Activated CD4-positive, alpha-beta T cell treated with anti-CD3 and anti-CD28 coated beads, Interleukin-2, Interleukin-6, amounts not matched to agents 100 ng/mL and 50 ng/mL, durations not matched to agents 16 hours and 8 hours (primary cell): ENCODE data around the gene PLEKHB2.
A peak's percentile ranks its signal among the peaks of the same experiment; 100 is the strongest.
"Not testable (repeated sequence)": the region's sequence is repeated elsewhere in the genome, so short reads cannot be mapped to it uniquely, and the experiment has no call there.

Source experiments
- DNase-seq: peaks from one replicate; pipeline ENCODE4 v3.0.0-alpha.2; 2020

Gene PLEKHB2

DNA sequence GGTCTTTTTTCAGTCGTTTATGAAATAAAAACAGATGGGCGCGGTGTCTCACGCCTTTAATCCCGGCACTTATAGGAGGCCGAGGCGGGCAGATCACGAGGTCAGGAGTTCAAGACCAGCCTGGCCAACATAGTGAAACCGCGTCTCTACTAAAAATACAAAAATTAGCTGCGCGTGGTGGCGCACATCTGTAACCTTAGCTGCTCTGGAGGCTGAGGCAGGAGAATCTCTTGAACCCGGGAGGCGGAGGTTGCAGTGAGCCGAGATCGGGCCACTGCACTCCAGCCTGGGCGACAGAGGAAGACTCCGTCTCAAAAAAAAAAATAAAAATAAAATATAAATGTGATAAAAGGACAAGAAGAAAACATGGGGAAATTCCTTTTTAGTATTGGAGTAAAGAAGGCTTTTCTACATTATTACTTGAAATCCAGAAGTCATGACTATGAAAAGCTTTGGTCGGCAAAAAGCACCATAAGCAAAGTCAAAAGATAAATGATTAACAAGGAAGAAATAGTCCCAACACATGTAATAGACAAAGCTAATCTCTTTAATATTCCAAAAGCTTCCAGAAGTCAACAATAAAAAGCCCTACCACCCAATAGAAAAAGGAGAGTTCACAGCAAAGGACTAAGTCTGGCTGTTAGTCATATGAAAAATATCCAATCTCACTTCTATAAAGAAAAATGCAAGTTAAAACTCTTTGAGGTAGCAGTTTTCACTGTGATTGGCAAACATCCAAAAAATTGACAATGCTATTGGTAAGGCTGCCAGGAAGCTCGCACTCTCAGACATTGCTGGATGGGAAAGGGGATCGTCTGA is 10.5 kb upstream of the PLEKHB2 start:
- no peak for DNase-seq

- no peak for DNase-seq
These were observed 2.0 kb upstream of the PLEKHB2 start for GRCh38 chr2:131103165-131103564.

DNA sequence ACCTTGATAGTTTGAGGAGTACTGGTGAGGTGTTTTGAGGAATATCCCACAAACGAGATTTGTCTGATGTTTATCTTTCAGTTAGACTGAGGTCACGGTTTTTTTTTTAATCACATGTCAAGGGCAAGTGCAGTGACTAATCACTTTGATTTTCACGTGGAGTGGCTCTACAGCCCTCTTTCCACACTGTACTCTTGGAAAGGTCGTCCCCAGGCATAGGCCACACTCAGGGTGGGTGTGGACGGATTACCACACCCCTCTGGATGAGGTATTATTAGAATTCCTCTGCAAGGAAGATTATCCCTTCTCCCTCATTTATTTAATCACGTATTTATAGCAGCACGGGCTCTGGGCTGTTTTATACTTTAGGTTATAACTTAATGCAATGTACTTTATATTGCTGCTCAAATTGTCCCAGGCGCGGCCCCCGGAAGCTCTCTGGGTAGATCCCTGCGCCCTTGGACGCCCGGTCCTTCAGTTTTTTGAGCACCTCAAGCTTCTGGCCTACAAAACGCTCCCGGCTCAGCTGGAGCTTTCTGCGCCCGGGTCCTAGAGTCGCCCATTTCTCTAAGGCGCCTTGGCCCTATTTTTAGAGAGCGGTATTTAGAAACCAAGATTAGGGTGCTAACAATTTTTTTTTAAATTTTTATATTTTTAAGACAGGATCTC is 515 bp upstream of the PLEKHB2 start:
- peak; percentile 68 for DNase-seq

- peak; percentile 42 for DNase-seq
These were observed 1.0 kb downstream of the PLEKHB2 start for GRCh38 chr2:131105950-131106801.

GRCh38 chr2:131112529-131112928 is 7.4 kb downstream of the PLEKHB2 start:
- no peak for DNase-seq

GRCh38 chr2:131113566-131114227 is 8.6 kb downstream of the PLEKHB2 start:
- DNase-seq, result no peak

GRCh38 chr2:131114950-131115349 is 9.8 kb downstream of the PLEKHB2 start:
- not testable (repeated sequence) for DNase-seq

- peak; percentile 8 for DNase-seq
These were observed 10.6 kb downstream of the PLEKHB2 start for GRCh38 chr2:131115752-131116151.

GRCh38 chr2:131120815-131121317 is 15.7 kb downstream of the PLEKHB2 start:
- no peak for DNase-seq

DNA sequence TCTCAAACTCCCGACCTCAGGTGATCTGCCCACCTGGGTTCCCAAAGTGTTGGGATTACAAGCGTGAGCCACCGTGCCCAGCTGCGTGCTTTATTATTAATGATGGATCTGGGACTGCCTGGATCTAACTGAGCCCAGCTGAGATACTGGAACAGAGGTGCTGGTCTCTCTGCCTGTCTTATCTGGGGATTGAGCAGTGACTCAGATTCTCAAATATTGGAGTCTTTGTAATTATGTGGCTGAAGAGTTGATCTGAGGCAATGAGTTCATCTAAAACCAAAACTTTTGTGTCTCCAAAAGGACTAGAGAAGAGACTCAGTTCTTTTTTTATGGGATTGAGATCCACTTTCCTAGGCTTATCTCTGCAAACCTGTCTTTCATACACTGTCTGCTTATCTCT is 16.3 kb downstream of the PLEKHB2 start:
- DNase-seq, result no peak

DNA sequence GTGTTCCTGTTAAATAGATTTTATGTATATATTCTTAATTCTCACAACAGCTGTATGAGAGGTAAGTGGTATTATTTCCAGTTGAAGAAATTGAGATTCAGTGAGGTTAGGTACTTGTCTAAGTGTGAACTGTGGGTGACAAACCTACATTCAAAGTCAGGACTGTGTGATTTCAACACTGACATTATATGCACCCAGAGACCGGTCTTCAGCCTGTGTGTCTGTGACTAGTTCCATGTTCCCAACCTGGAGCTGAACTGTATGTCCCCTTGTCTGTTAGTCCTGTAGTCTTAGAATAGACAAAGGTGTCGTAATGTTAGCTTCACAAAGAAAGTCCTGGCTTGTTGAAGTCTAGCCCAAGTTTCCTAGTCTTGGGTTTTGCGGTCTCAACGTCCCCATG is 17.4 kb downstream of the PLEKHB2 start:
- DNase-seq, result no peak

GRCh38 chr2:131123192-131123591 is 18.1 kb downstream of the PLEKHB2 start:
- no peak for DNase-seq

DNA sequence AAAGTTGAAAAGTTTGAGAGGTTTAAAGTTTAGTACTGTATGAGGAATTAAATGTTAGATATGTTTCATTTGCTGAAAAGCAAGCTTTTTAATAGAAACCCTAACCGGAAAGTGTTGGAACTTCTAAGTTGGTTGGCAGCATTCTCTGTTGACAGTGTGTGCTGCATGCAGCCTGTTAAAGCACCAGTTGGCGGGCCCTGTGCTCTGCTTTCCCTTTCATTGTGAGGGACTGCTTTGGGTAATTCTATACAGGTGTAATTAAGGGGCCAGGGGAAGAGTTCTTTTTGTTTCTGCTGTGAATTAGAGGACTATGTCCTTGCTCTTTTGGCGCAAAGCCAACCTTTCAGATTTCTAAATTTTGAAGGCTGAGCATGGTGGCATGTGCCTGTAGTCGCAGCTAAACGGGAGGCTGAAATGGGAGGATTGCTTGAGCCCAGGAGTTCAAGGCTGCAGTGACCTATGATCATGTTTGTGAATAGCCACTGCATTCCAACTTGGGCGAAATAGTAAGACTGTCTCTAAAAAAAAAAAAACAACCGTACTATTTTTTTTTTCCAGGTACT is 20.1 kb downstream of the PLEKHB2 start:
- no peak for DNase-seq

GRCh38 chr2:131126436-131126835 is 21.3 kb downstream of the PLEKHB2 start:
- no peak for DNase-seq

DNA sequence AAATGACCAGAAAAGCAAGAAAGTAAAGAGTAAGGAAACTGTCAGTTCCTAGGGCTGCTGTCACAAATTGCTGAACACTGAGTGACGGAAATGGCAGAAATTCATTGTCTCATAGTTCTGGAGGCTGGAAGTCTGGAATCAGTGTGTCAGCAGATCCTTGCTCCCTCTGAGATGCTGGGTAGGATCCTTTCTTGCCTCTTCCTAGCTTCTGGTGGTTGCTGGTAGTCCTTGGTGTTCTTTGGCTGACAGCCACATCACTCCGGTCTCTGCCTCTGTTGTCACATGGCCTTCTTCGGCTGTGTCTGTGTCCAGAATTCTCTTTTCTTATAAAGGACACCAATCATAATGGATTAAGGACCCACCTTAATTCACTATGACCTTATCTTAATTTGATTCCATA is 21.9 kb downstream of the PLEKHB2 start:
- no peak for DNase-seq

GRCh38 chr2:131127981-131128380 is 22.8 kb downstream of the PLEKHB2 start:
- DNase-seq, result no peak

DNA sequence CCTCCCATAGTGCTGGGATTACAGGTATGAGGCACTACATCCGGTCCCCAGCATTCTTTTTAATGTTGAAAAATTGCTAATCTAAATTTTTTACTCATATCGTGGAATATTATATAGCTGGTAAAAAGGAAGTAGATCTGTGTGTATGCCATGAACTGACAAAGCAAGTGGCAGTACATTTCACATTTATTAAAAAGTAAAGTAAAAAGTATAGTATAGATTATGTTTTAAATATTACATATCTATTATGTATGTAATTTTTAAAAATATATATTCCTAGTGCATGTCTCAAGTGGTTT is 25.1 kb downstream of the PLEKHB2 start:
- no peak for DNase-seq

DNA sequence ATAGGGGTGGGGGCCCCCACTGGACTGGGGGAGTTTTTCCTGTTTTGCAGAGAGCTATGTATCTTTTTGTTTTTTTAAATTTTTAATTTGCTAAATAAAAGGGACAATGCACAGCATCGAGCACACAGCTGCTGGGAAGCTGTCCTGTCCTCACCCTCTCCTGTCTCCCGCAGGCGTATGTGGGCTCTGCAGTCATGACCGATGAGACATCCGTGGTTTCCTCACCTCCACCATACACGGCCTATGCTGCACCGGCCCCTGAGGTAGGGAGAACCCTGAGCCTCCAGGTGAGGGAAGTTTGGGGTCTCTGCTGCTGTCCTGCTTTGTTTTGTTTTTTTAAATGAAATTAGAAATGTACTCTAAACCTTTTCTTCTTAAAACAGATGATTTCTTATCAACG is 27.6 kb downstream of the PLEKHB2 start:
- no peak for DNase-seq

GRCh38 chr2:131140581-131140980 is 35.4 kb downstream of the PLEKHB2 start:
- DNase-seq, result no peak

- DNase-seq, result no peak
These were observed 37.7 kb downstream of the PLEKHB2 start for GRCh38 chr2:131142849-131143248.

DNA sequence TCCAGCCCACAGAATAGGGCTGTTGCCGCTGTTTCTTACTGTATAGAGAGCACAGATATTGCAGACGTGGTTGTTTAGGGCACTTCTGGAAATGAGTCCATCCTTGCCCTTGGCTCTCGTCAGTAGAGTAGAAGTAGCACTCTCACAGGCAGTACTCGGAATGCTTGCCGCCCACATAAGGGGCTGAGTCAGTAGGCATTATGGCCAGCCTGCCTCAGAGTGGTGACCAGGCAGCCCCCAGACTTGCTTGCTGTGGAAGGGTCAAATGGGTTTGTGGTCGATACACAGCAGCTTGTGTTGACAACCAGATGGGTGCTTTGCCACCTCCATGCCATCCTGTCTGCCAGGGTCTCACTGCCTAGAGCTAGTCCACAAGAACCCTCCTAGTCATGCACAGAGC is 38.7 kb downstream of the PLEKHB2 start:
- no peak for DNase-seq

GRCh38 chr2:131145040-131145439 is 39.9 kb downstream of the PLEKHB2 start:
- no peak for DNase-seq

DNA sequence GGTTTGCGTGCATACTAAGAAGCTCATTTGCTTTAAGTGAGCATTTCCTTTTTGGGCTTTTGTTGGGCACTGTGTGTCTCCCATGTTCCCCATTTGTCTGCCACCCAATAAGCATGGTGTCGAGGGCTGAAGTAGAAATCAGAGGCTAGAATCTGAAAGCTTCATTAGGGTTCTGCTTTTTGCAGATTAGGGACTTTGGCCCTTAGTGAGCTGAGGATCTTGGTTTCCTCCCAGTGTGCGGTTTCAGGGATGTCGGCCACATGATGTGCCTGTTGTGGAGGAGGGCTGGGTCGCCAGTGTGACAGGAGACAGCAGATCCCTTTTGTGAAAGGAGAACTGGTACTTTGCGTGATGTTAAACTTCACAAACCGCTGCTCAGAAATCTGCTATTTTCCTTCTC is 41.1 kb downstream of the PLEKHB2 start:
- no peak for DNase-seq
